ENCODE measurements around the gene CASTOR1.

DNA sequence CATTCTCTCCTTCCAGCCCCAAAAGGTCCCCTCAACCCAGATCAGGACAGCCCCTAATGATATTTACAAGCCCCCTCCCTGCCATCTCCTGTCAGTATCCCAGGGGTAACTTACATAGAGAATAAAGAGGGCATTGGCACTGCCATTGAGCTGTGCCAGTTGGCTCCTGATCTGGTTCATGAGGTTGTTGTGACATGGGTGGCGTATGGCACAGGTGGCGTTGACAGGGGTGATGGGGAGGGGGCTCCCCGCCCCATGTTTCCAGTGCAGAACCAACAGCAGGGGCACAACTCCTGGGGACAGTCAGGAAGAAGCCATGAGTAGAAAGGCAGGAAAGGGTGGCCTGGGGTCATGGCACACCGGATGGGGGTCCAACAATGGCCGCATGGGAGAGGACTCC is 44.7 kb downstream of the CASTOR1 start:
- TF ChIP-seq, protein P1, sequence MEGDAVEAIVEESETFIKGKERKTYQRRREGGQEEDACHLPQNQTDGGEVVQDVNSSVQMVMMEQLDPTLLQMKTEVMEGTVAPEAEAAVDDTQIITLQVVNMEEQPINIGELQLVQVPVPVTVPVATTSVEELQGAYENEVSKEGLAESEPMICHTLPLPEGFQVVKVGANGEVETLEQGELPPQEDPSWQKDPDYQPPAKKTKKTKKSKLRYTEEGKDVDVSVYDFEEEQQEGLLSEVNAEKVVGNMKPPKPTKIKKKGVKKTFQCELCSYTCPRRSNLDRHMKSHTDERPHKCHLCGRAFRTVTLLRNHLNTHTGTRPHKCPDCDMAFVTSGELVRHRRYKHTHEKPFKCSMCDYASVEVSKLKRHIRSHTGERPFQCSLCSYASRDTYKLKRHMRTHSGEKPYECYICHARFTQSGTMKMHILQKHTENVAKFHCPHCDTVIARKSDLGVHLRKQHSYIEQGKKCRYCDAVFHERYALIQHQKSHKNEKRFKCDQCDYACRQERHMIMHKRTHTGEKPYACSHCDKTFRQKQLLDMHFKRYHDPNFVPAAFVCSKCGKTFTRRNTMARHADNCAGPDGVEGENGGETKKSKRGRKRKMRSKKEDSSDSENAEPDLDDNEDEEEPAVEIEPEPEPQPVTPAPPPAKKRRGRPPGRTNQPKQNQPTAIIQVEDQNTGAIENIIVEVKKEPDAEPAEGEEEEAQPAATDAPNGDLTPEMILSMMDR (conservative IDR thresholded peaks at IDR 0.05; ENCODE audit: low read length): no peak
- TF ChIP-seq EZH2phosphoT487 (IDR thresholded peaks at IDR 0.05; ENCODE audit: borderline replicate concordance, low read depth, low read length): no peak

Measured in OCI-LY7 (cell line).